Subcutaneous adipose tissue (tissue), 4 donors: ENCODE measurements around the gene RASIP1. TPM values are rescaled to one million over a fixed set of nuclear protein-coding genes. Genes with fewer than 3 reads are reported as not detected.

Experiments used
- total RNA-seq, 4 donors: library from RNA; depleted of rRNA; stranded (reverse); fragments of >200 nt; gene quantifications; one replicate each; pipeline ENCODE4 v1.1.0, GENCODE V29; 2016
- TF ChIP-seq, protein P1 (sequence below): fragments of 450-650 bp; IDR thresholded peaks from one replicate; pipeline ENCODE4 v1.5.1; 2016; ENCODE audit warnings: low read depth, mild to moderate bottlenecking, control low read depth, antibody characterized with exemption, moderate library complexity

Gene RASIP1
- total RNA-seq, 4 donors from 2014 or later = 4.1 to 38.1 (median 11.5) TPM

- TF ChIP-seq, protein P1, sequence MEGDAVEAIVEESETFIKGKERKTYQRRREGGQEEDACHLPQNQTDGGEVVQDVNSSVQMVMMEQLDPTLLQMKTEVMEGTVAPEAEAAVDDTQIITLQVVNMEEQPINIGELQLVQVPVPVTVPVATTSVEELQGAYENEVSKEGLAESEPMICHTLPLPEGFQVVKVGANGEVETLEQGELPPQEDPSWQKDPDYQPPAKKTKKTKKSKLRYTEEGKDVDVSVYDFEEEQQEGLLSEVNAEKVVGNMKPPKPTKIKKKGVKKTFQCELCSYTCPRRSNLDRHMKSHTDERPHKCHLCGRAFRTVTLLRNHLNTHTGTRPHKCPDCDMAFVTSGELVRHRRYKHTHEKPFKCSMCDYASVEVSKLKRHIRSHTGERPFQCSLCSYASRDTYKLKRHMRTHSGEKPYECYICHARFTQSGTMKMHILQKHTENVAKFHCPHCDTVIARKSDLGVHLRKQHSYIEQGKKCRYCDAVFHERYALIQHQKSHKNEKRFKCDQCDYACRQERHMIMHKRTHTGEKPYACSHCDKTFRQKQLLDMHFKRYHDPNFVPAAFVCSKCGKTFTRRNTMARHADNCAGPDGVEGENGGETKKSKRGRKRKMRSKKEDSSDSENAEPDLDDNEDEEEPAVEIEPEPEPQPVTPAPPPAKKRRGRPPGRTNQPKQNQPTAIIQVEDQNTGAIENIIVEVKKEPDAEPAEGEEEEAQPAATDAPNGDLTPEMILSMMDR = no peak
Measured at GRCh38 chr19:48756212-48756611, 15.8 kb upstream of the RASIP1 start.

GRCh38 chr19:48755787-48756186, 15.4 kb upstream of the RASIP1 start:
- TF ChIP-seq, protein P1 = no peak

GRCh38 chr19:48755084-48755641, 14.8 kb upstream of the RASIP1 start, which contains the start of gene FGF21:
FGF21 (plus strand) TSS chr19:48755524; CDS start chr19:48756237, 713 bp downstream.
- TF ChIP-seq, protein P1 = no peak

DNA sequence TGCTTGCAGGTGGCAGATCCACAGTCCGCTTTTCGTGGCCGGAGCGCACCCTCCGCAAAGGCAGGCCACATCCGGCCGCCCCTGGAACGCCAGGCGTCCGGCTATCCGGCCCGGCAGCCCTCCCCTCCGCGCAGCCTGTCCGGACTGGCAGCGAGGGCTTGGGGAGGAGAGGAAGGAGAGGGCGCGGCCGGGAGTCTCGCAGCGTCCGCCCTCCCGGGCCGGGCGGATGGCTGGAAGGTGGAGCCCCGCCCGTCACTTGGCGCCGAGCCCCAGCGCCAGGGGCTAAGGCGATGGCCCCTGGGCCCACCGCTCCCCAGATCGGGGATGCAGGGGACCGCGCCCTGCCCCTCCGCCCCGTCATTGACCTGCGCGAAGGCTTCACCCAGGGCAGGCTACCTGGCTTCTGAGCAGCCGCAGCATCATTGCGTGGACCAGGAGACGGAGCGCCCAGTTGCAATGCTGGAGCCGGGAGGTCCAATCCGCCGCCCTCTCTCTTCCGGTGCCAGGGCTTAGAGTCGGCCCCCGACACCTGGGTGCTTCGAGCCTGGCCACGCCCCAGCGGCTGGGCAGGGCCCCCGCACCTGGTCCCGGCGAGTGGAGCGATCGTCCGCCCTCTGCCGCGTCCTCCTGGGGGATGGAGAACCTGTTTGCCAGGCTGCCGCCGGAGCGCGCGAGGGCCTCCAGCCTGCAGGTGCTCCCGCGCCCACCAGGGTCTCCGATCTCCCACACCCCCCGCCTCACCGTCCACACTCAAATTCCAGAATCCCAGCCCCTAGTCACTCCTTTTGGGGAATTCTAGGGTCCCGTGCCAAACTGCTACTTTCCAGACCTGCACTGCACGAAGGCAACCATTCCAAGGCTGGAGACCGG, 12.3 kb upstream of the RASIP1 start, which contains the start of gene FUT1:
Gene FUT1, minus strand, starts transcription at position 146 of the 870 bp plus-strand sequence. CDS start 1,360 bp downstream, outside the sequence.
- TF ChIP-seq, protein P1 = no peak

DNA sequence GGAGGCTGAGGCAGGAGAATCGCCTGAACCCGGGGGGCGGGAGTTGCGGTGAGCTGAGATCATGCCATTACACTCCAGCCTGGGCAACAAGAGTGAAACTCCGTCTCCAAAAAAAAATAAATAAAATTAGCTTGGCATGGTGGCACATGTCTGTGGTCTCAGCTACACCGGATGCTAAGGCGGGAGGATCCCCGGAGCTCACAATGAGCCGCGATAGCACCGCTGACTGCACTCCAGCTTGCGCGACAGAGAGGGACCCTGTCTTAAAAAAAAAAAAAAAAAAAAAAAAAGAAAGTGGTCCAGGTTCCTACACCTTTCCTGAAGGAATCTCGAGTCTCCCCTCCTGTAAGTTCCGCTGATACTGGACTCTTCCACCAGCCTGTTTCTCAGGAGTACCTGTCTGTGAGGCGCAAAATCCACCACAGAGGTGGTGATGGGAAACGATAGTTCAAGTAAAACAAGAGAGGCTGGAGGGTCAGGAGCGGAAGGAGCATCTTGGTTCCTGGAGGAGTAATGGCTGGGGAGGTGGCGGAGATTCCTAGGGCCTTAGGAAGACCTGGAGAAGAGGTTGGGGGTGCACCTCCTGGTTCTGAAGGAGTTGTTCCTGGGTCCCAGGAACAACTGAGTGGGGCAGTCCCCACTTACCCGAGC, 11.6 kb upstream of the RASIP1 start:
- TF ChIP-seq, protein P1 = no peak

- TF ChIP-seq, protein P1 = no peak
Measured at GRCh38 chr19:48750771-48751504, 10.5 kb upstream of the RASIP1 start.
